Dermis lymphatic vessel endothelial cell (primary cell): ENCODE measurements around the gene PI4KA. TPM values are rescaled to one million over a fixed set of nuclear protein-coding genes. Genes with fewer than 3 reads are reported as not detected.

Source experiments
- total RNA-seq: library from RNA; depleted of rRNA; stranded (reverse); fragments of >200 nt; gene quantifications from 2 replicates; pipeline ENCODE4 v1.2.1, GENCODE V29; 2014

PI4KA gene
- 17.9 and 18.3 TPM in 2 replicates for total RNA-seq

GRCh38 chr22:20858615-20859416, at the start of gene PI4KA, which contains the start of gene SNAP29:
Gene PI4KA (minus strand): TSS chr22:20858811. CDS start chr22:20858725, 86 bp downstream.
Gene SNAP29 (plus strand): TSS chr22:20859007. CDS start chr22:20859111, 104 bp downstream.

GRCh38 chr22:20773793-20774212, 84.8 kb downstream of the PI4KA start, which contains the start of gene SERPIND1:
Gene SERPIND1 (plus strand): TSS chr22:20774113. CDS start chr22:20779313, 5,200 bp downstream.

Other genes with a start within 250 kb of the PI4KA start
- not detected in 2 replicates for gene SERPIND1, start 84.7 kb downstream of the PI4KA start, total RNA-seq
- 6.4 and 7.9 TPM in 2 replicates for gene SNAP29, start 196 bp upstream of the PI4KA start, total RNA-seq
- 35.0 and 41.4 TPM in 2 replicates for gene CRKL, start 58.6 kb upstream of the PI4KA start, total RNA-seq
- not detected in 2 replicates for gene AIFM3, start 108.4 kb upstream of the PI4KA start, total RNA-seq
- 39.0 and 43.7 TPM in 2 replicates for gene LZTR1, start 123.5 kb upstream of the PI4KA start, total RNA-seq
- 11.6 and 15.1 TPM in 2 replicates for gene THAP7, start 143.3 kb upstream of the PI4KA start, total RNA-seq
- gene P2RX6, start 156.4 kb upstream of the PI4KA start, total RNA-seq = under 0.01 TPM in 1 of 2 replicates, not detected in the other
- gene SLC7A4, start 173.8 kb upstream of the PI4KA start, total RNA-seq = not detected in 2 replicates
- not detected in 2 replicates for gene LRRC74B, start 187.1 kb upstream of the PI4KA start, total RNA-seq